SH-SY5Y (cell line): ENCODE data around the gene CNKSR3.

ENCODE experiments used
- GATA2 ChIP-seq: IDR thresholded peaks from 2 replicates; pipeline ENCODE4 v1.6.1; 2011; ENCODE audit warnings: mild to moderate bottlenecking, low read depth, low read length
- GATA3 ChIP-seq: IDR thresholded peaks from 2 replicates; pipeline ENCODE4 v1.6.1; 2011; ENCODE audit warnings: low read depth, mild to moderate bottlenecking, low read length, moderate library complexity

DNA sequence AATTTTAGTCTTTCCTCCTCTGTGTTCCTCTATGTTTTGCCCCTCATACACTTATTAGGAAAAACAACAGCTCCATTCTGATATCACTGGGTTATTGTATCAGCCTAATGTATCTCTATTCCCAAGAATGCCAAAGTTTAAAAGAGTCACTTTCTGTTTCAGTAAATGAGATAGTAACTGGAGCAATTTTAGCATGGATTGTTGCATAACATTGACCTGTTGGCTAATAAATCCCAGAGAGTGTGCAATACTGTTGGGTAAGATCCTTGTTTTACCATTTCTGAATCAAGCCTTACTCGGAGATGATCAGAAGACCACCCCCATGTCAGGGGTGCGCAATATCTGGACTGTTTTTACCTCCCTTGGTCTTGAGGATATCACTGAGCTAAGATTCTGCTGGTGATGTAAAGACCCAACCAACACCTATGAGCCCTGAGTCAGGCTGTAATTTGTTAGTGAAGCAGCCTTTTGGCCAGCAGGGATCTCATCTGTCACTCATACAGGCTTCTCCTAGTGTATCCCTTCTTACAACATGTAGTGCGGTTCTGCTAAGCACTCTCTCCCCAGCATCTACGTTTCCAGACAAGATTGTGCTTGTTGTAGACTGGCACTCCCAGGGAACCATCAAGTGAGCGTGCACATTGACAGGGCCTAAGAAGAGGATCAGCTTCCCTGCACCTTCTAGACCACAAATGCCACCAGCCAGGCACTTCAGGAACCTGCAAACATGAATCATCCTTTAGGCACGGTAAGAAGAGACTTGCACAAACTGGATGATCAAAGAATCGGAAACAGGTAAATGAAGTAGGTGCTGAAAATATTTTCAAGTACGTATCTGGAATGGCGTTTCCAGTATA lies 142.4 kb downstream of the CNKSR3 start:
- no peak for TF ChIP-seq GATA2
- TF ChIP-seq GATA3, result no peak
